NK-92 treated with Interleukin-12 subunit alpha and Interleukin-12 subunit beta, amount 100 ng/mL, for 24 hours (cell line): ENCODE data around the gene TBR1.

Experiments used
- DNase-seq: peaks from one replicate; lab custom pipeline; 2025; lab: John Stamatoyannopoulos, UW

TBR1 gene

GRCh38 chr2:161415987-161416707, at the start of gene TBR1:
Gene TBR1 (plus strand): TSS chr2:161416297. CDS start chr2:161416411, 114 bp downstream.
- no peak for DNase-seq

- DNase-seq = no peak
These were observed 48.4 kb upstream of the TBR1 start for GRCh38 chr2:161367675-161368074.

- DNase-seq = no peak
These were observed 46.8 kb upstream of the TBR1 start for GRCh38 chr2:161369311-161369710.

- DNase-seq = no peak
These were observed 45.1 kb upstream of the TBR1 start for GRCh38 chr2:161370981-161371380.

GRCh38 chr2:161371869-161372268, 44.2 kb upstream of the TBR1 start:
- DNase-seq = no peak

- DNase-seq = no peak
These were observed 42.2 kb upstream of the TBR1 start for GRCh38 chr2:161373942-161374341.

GRCh38 chr2:161374446-161374845, 41.7 kb upstream of the TBR1 start:
- no peak for DNase-seq

GRCh38 chr2:161379740-161380139, 36.4 kb upstream of the TBR1 start:
- DNase-seq = no peak

GRCh38 chr2:161381546-161381945, 34.6 kb upstream of the TBR1 start:
- no peak for DNase-seq

- no peak for DNase-seq
These were observed 33.4 kb upstream of the TBR1 start for GRCh38 chr2:161382747-161383146.

GRCh38 chr2:161384864-161385263, 31.2 kb upstream of the TBR1 start:
- no peak for DNase-seq

- no peak for DNase-seq
These were observed 29.8 kb upstream of the TBR1 start for GRCh38 chr2:161386228-161386824.

GRCh38 chr2:161388146-161388779, 27.8 kb upstream of the TBR1 start:
- no peak for DNase-seq

GRCh38 chr2:161391737-161392506, 24.2 kb upstream of the TBR1 start:
- DNase-seq = no peak

GRCh38 chr2:161400076-161400475, 16.0 kb upstream of the TBR1 start:
- DNase-seq = no peak

GRCh38 chr2:161402297-161402696, 13.8 kb upstream of the TBR1 start:
- no peak for DNase-seq

GRCh38 chr2:161406316-161406715, 9.8 kb upstream of the TBR1 start:
- no peak for DNase-seq

GRCh38 chr2:161407597-161407996, 8.5 kb upstream of the TBR1 start:
- no peak for DNase-seq

GRCh38 chr2:161409308-161409907, 6.7 kb upstream of the TBR1 start:
- no peak for DNase-seq

- DNase-seq = no peak
These were observed 3.8 kb upstream of the TBR1 start for GRCh38 chr2:161412346-161412745.

GRCh38 chr2:161414042-161415033, 1.8 kb upstream of the TBR1 start:
- no peak for DNase-seq
